ENCODE results near the gene ENOX1.

Gene ENOX1

DNA sequence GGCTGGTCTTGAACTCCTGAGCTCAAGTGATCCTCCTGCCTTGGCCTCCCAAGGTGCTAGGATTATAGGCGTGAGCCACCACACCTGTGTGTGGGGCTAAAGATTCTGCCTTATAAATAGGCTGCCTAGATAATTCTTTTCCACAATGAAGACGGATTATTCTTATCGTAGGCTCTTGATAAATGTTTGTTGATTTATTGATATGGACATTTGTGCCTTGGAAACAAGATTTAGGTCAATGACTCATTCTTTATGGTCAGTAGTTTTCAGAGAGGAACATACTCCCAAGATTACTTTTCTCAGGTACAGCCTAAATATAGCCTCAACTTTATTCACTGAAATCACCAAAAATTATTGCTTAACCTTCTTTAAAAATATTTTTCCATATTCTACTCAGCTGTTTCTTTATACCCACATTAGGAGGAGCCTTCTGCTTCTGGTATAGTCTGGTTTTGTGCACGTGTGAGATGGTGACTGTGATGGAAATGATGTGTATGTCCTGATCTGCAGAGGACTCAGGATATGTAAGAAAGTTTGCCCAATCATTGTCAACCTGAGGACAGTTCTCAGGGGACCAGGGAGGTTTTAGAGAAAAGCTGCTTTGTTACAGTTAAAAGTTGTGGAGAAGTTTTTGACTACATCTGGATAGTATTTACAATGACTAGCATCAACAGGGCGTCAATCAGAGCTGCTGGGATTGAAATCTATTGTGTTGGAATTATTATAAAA is 554.5 kb downstream of the ENOX1 start:
- no peak for DNase-seq (ENCODE audit: extremely low read depth in 1 of 2, low read depth in 1 of 2)

DNA sequence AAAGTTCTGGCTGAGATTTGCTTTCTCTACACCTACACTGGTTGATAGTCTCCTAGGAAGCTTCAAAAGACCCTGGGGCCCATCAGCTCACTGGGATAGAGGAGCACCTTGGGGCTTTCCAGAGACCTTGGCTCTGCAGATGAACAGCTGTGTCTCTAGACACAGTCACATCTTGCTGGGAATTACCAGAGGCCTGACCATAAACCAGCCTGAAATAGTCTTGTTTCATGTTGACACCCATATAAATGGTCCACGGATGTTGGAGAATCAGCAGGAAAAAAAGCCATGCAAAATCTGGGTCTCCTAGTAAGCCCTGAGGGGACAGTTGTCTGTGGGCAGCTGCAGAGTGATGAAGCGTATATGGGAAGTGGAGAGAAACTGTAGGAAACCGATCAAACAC is 555.8 kb downstream of the ENOX1 start:
- DNase-seq (ENCODE audit: extremely low read depth in 1 of 2, low read depth in 1 of 2) = no peak

DNA sequence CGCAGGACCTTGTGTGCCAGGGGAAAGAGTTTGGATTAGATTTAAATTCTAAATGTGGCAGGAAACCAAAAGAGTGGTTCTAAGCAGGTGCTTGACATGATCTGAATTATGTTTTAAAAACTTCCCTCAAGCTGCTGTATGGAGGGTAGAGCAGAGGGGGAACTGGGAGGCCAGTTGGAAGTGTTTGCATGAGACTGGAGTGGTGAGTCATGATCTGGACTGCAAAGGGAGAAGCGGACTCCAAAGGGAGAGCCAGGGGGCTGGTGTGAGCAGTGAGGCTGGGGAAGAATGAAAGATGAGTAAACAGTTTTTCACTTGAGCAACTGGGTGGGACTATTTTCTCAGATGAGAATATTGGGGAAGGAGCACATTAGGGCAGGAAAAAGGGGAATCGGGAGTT is 557.3 kb downstream of the ENOX1 start:
- DNase-seq (ENCODE audit: extremely low read depth in 1 of 2, low read depth in 1 of 2) = no peak

DNA sequence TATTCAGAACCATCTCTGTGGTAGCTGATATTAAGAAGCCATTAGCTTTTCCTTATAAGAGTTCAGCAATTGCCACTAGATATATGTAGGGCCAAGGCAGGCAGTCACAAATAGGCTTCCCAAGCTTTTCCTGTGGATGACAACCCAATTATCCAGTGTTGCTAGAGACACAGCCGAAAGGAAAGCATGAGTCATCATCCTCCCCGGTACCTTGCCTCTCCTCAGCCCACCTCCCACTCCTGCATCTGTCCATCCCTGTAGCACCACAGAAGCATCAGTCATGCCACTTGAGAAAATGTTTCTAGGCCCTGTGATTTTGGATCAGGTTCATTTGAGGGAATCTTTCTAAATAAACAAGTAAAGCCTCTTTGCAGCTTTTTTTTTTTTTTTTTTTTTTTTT is 559.1 kb downstream of the ENOX1 start:
- DNase-seq (ENCODE audit: extremely low read depth in 1 of 2, low read depth in 1 of 2) = no peak

DNA sequence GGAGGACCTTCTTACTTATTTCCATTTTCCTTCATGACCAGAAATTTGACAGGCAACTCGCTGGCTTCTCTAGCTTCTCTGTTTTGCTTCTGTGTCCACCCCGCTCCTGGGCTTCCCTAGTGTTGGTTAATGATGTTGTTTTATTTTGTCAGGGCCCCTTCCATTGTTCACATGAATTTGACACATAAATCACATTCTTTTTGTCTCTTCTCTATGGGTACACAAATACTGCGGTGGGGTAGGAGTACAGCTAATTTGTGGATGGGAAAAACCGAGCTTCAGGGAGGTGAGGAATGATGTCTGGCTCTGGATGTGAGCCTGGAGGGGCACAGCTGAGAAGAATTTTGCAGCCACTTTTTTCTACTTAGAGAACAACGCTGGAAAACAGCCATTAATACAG is 563.6 kb downstream of the ENOX1 start:
- DNase-seq (ENCODE audit: extremely low read depth in 1 of 2, low read depth in 1 of 2) = no peak

DNA sequence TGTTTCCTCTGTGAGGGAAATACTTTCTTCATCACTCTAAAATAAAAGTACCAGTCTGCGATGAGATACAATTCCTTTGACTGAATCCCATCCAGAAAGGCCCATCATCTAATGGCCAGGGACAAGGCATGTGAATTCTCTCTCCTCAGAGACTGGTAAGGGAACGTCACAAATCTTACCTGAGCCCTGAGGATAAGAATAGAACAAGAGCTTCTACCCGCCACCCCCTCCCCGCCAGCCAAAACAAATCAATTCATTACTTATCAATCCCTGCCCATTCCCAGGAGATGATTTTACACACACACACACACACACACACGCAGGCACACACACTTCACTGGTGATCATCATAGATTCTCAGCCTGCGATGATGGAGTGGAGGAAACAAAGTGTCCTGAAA is 564.7 kb downstream of the ENOX1 start:
- DNase-seq (ENCODE audit: extremely low read depth in 1 of 2, low read depth in 1 of 2) = no peak

DNA sequence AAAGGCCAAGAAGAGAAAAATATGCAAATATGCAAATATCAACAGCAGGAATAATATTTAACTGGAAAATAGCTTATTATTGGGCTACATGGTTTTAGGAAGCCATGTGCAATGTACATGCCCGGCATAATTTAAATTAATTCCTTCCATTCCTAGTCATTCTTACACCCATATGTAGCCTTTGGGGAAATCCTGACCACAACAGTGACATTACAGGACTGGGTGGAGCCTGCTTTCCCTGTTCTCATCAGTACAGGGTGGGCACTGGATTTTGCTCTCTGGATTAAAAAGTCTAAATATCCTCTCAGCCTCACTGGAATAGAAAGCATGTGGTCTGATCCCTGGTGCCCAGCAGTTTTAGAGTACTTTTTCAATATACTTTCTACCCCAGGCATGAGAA is 565.2 kb downstream of the ENOX1 start:
- DNase-seq (ENCODE audit: extremely low read depth in 1 of 2, low read depth in 1 of 2) = no peak

DNA sequence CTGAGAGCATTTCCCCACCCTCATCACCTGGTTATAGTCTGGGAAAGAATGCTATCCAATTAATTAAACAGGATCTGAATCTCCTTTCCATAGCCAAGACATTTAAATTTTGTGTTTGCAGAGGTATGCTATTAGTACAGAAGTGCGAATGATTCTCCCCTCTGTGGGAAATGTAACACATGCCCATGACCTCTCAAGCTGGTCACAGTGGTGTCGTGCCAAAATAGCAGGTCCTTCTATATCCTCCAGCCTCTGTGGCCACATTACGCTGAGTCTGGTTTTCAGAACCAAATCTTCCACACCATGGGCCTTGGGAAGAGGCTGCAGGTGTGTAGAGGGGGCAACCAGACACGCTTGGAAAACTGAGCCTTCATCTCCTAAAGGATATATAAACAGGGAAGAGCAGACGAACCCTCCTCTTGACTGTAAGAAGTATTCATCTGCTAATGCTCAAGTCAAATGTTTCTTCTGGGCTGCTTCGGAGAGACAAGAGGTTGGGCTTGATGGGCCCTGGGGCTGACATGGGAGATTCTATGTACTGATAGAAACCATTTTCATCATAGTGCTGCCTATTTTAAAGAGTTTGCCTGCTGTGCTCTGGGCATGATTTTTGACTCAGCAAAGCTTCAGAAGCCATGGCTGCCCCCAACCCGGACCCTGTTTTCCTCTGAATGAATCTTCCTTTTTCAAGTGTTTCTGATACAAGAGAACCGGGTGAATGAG is 565.7 kb downstream of the ENOX1 start:
- DNase-seq (ENCODE audit: extremely low read depth in 1 of 2, low read depth in 1 of 2) = no peak

DNA sequence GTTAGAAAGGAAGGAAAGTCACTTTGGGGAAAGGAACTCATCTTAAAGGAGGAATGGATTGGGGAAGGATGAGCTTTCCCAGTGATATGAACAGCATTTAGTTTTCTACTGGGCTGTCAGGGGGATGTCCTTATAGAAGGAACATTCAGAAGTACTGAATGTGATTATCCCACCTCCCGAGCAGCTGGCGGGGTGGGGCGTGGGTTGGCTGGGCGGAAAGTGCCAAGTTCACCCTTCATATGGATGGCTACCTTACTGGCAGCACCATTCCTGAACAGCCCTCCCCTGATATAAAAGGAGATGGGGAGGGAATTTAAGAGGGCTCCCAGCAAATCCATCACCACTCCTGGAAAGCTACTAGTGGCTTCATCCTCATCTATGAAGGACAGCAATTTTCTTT is 572.6 kb downstream of the ENOX1 start:
- no peak for DNase-seq (ENCODE audit: extremely low read depth in 1 of 2, low read depth in 1 of 2)

DNA sequence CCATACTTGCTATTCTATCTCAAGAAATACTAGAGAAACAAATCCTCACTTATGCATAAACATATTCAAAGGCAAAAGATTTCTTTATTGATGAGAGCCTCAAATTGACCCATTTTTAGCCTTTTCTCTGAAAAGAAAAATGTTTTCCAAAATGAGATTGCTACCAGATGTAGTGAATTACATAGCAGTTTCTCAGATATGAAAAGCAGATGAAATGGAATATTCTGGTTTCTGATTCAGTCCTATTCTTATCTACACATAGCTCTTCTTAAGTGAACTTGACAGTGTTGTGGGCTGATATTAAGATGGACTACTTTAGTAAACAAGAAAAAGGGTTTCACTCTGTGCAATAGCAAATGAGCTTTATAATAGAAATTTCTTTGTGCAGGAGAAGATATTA is 579.9 kb downstream of the ENOX1 start:
- DNase-seq (ENCODE audit: extremely low read depth in 1 of 2, low read depth in 1 of 2) = no peak

DNA sequence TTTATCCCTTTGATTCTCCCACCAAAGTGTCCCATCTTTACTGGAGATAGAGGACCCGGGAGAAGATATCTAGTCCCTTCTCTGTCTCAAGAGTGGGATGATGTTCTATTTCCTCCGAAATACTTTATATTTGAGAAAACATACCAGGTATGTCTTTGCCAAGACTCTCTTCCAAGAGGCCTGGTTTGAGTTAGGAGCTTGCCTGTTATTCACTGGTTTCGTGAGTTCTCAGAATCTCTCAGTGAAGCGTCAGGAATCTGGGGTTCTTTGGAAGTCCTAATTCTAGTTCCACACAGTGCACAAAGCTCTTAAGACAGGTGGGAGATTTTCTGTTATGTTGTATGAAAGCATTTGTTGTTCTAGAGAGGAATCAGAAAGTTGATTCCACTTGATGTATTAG is 581.4 kb downstream of the ENOX1 start:
- no peak for DNase-seq (ENCODE audit: extremely low read depth in 1 of 2, low read depth in 1 of 2)

DNA sequence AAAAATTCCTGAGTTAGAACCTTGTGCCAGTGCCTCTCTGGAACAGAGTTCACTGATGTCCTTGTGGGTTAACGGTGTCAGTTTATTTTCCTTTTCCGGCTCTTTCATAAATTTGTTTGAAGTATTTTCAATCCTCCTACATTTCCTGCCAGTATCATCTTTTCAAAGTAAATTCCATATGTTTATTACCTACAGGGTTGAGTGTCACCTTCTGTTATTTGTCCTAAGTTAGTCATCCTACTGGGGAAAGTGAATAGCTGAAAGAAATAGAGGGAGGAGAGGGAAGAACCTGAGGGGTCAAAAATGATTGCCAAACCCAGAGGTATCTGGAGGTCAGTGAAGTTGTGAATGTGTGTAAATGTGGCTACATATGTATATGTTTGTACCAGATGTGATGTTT is 582.2 kb downstream of the ENOX1 start:
- no peak for DNase-seq (ENCODE audit: extremely low read depth in 1 of 2, low read depth in 1 of 2)

DNA sequence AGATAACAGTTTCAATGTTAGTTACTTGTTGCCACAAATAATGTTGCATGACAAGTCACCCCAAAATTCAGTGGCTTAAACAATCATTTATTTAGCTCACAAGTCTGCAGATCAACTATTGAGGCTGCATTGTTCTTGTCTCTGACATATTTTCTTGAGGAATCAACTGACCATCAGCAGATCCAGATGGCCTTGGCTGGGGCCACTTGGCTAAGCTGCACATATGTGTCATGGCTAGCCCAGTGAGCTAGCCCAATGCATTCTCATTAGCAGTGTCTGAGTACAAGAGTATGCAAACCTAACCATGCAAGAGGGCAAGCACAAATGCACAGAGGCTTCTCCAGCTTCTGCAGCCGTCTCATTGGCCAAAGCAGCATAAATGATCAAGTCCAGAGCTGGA is 583.0 kb downstream of the ENOX1 start:
- DNase-seq (ENCODE audit: extremely low read depth in 1 of 2, low read depth in 1 of 2) = no peak

DNA sequence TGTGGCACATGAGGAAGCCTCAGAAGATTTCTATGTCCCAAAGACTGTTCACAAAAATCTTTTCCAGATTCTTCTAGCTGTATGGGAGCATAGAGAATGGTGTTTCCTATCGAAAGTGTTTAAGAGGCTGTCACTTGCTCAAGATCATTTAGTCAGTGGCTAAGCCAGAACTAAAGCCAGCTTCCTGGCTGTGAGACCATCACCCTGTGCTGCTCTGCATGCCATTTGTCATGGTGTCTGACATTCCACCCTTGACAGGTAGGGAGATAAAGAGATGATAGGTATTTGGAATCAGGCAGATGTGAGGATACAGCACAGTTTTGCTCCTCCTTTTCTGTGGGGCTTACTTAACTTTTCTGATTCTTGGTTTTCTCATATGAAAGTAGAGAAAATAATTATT is 586.0 kb downstream of the ENOX1 start:
- no peak for DNase-seq (ENCODE audit: extremely low read depth in 1 of 2, low read depth in 1 of 2)

DNA sequence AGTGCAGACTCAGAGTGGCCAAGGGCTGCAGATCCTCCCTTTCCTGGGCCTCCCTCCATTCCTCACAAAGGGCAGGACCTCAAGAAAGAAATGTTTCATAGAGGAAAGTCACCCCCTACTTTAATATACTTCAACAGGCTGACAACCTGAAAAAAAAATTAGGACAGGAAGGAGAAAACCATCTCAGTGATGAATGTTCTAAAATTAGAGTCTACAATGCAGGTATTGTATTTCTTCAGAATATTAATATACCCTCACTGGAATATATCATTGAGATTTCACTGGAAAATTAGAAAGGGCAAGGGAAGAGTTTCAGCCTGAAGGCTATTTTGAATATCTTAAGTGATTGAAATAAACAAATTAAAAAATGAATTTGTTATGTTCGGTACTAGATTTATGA is 586.5 kb downstream of the ENOX1 start:
- DNase-seq (ENCODE audit: extremely low read depth in 1 of 2, low read depth in 1 of 2) = no peak

DNA sequence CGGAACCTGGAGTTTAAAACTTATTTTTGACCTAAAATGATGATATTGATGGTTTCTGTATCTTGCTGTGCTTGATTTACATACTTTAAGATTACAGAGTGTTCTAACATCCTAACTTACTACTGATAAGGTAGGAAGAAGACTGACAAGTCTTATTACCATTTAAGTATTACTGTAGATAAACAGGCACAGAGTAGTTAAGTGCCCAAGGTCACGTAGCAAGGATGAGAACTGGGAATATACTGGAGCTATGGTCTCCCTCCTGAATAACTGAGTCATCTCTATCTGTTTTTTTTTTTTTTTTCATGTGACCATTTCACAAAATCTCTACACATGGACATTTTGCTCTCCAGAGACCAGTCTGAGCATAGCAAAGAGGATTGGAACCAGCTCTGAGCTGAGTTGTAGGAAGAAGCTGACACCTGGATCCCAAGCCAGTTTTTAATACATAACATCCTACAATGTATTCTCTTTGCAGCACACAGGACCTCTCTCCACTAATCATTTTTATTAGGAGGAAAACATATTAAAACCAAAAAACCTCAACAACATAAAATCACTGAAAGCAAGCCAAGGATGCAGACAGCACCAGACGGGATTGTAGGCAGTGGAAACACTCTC is 589.9 kb downstream of the ENOX1 start:
- no peak for DNase-seq (ENCODE audit: extremely low read depth in 1 of 2, low read depth in 1 of 2)

DNA sequence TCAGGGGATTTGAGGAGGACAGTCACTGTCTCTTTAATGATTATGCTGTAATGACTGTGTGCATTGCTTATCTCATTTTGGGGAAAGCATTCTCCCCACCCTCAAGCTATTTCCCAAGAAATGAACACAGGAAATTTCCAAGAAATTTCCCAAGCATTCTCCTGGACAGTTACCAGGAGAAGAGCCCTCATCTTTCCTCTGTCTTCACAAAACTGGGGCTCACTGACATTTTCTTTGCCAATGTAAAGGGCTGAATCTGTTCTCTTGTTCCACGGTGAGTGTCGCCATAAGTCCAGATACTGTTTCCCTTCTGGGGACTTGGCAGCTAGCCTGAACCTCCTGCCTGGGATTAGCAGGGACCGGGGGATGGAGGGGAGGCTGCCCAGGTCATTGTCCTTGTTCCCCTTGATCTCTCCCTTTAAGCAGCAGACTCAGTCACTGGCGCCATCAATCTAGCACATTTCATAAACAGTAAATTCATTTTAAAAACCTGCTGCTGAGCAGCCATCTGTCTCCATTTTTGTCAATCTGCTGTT is 590.6 kb downstream of the ENOX1 start:
- no peak for DNase-seq (ENCODE audit: extremely low read depth in 1 of 2, low read depth in 1 of 2)

DNA sequence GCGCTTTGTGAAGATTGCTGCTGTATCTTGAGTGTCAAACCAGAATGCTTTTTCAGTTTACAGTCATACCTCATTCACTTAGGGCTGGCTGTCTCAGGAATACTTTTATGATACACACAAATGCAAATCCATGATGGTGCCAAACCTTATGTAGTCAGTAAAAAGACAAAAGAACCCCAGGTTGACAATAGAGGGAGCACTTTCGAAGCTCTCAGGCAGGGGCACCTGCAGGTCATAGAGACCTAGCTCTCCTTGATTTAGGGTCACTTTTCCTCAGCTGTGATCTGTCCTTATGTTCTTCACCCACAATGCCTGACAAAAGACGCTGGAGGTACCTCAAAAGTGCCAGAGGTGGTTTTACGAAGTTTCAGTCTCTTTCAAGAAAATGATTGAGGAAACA is 591.2 kb downstream of the ENOX1 start:
- DNase-seq (ENCODE audit: extremely low read depth in 1 of 2, low read depth in 1 of 2) = no peak

DNA sequence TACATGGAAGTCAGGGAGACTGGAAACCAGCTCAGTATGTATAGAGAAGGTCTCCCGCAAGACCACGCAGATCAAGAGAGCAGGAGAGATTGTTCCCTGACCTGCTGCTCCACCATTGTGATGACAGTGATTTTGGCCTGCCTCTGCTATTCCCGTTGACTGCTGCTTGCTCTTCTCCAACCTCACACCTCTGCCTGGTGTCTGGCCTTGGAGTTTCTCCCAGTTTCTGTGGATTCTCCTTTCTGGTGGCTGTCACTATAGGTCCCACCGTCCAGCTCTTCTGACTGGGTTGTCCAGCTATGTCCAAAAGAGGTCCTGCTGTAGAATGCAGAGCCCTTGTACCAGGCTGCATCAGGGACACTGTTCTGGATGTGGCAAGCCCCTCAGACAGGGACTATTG is 591.7 kb downstream of the ENOX1 start:
- DNase-seq (ENCODE audit: extremely low read depth in 1 of 2, low read depth in 1 of 2) = no peak

DNA sequence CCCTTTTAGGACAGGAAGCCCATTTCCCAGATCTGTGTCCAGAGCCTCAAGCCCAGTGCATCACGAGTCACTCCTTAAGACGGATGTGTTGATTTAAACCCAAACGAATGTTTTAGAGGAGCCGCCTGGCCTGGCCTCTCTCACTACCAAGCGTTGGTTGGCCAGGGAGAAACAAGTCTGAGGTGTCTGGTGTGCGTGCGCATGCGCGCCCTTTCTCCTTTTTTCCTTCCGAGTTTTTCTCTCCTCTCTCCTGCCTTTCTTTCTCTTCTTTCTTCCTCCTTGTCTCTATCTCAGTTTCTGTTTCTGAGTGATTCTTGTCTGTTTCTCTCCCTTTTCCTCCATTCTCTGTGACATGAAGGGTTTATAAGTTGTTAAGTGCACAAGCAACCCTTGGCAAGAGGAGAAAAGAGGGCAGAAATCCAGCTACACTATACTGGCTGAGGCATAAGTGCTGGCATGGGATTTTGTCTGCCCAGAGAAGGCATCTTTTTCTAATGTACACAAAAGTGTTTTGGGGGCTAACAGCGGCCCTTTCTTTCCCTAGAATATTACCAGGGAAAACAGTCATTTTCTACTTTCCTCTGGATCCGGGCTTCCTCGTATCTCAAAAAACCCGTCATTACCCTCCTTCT is 592.9 kb downstream of the ENOX1 start:
- no peak for DNase-seq (ENCODE audit: extremely low read depth in 1 of 2, low read depth in 1 of 2)

DNA sequence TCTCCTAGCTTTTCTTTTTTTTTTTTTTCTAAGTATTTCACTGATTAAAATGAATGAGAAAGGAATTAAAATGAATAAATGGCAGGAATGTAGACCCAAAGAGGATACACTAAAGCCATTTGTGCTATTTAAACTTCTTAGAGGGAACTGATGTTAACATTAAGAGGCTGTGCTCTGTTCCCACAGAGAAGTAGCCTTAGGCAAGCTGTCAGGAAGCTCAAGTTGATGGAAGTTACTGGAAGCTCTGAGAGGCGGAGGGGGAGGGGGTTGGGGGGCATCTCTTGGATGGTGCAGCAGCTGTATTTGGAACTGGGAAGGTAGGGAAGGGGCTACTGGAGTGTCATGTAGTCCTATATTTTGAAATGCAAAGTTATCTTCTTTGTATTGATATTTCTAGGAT is 595.2 kb downstream of the ENOX1 start:
- no peak for DNase-seq (ENCODE audit: extremely low read depth in 1 of 2, low read depth in 1 of 2)

DNA sequence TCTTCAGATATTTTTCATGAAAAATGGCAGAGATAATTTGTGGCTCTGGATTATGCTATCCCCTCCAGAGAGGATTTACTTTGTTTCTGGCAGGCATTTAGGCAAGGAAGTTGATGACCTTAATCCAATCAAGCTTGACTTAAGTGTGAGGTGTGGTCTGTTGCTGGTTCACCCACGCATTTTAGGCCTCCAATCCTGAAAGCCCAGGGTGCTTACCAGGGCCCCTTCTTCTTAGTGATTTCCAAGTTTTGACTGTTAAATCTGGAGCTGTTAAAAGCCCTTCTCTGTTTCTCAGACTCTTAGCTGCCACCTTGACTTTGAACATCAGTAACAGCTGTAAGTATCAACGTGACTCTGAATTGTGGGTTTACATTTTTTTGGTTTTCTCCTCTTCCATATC is 601.5 kb downstream of the ENOX1 start:
- no peak for DNase-seq (ENCODE audit: extremely low read depth in 1 of 2, low read depth in 1 of 2)

Data from stimulated activated CD8-positive, alpha-beta memory T cell treated with anti-CD3 and anti-CD28 coated beads, Interleukin-7, amount 100 ng/mL, for 48 hours (primary cell).